AML-193 (cell line): ENCODE data around the gene ZFYVE28.
A peak's percentile ranks its signal among the peaks of the same experiment; 100 is the strongest.
"Not testable (repeated sequence)": the region's sequence is repeated elsewhere in the genome, so short reads cannot be mapped to it uniquely, and the experiment has no call there.

ENCODE experiments used
- DNase-seq, 2 experiments: peaks; one replicate each; lab custom pipeline; 2025; lab: John Stamatoyannopoulos, UW

The ZFYVE28 gene

GRCh38 chr4:2246384-2247127 is 171.9 kb downstream of the ZFYVE28 start:
- DNase-seq = no peak

DNA sequence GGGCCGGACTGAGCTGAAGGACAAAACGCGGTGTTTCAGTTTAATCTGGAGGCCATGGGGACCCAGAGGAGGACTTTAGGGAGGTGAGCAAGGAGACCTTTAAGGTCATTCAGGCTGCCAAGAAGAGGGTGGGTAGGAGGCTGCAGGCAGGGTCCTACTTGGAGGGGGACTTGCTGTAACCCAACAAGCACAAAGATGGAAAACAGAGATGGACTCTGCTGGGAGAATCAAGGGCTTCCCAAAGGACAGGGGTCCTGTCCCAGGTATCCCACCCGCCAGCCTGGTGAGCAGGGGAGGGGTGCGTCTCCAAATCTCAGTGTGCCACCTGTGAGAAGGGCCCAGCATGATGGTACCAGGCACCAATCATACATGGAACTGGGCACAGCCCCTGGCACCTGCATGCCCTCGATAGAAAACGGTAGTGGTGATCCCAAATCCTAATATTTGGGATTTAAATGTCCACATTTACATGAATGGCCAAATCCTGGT is 172.6 kb downstream of the ZFYVE28 start:
- no peak for DNase-seq

DNA sequence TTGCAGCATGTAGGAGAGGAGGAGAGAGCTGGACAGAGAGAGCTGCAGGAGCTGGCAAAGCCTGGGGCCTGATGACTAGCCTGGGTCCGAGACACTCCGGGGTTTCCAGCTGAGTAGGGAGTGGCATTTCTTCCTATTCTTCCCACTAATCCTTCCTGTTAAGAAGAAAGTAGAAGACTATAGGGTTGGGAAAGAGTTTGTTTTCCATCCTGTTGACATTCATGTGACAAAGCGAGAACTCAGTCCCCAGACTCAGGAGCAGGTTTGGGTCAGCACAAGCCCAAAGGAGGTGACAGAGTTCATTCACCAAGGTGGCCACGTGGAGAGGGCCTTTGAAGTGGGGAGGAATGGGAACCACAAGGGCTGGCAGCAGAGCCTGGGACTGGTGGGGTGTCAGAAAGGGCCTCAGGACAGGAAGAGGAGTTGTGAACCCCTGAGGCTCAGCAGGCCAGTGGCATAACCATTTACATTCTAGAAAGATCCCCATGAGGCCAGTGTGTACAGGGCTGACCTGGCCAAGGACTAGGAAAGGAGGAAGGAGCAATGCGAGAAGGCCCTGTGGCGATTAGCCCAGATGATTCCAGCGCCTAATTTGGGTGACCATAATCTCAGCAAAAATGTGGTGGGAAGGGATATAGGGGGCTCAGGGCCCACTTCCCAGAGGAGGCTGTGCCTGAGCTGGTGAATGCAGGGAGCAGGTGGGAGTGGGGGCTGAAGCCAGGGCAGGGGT is 173.2 kb downstream of the ZFYVE28 start:
- DNase-seq = no peak

DNA sequence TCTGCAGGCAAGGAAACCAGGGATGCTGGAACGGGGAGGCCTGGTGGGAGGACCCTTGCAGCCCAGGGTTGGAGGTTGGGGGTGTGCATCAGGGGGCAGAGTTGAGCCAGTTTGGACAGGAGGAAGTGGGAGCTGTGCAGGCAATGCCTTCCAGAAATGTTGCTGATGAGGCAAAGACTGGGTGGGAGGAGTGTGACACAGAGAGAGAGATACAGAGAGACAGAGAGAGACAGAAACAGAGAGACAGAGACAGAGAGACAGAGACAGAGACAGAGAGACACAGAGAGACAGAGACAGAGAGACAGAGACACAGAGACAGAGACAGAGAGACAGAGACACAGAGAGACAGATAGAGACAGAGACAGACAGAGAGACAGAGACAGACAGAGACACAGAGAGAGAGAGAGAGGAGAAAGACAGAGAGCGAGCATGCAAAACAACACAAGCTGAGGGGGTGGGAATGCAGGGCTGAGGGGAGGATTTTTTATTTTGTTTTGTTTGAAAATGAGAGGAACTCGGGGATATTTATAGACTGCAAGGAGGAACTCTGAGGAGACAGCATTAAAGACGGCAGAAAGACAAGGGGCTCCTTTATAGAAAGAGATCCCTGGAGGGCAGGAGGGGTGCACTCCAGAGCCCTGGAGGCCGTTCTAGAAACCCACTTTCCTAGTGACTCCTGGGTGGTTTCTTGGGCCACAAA is 174.6 kb downstream of the ZFYVE28 start:
- DNase-seq = peak; percentile 42 to 64

DNA sequence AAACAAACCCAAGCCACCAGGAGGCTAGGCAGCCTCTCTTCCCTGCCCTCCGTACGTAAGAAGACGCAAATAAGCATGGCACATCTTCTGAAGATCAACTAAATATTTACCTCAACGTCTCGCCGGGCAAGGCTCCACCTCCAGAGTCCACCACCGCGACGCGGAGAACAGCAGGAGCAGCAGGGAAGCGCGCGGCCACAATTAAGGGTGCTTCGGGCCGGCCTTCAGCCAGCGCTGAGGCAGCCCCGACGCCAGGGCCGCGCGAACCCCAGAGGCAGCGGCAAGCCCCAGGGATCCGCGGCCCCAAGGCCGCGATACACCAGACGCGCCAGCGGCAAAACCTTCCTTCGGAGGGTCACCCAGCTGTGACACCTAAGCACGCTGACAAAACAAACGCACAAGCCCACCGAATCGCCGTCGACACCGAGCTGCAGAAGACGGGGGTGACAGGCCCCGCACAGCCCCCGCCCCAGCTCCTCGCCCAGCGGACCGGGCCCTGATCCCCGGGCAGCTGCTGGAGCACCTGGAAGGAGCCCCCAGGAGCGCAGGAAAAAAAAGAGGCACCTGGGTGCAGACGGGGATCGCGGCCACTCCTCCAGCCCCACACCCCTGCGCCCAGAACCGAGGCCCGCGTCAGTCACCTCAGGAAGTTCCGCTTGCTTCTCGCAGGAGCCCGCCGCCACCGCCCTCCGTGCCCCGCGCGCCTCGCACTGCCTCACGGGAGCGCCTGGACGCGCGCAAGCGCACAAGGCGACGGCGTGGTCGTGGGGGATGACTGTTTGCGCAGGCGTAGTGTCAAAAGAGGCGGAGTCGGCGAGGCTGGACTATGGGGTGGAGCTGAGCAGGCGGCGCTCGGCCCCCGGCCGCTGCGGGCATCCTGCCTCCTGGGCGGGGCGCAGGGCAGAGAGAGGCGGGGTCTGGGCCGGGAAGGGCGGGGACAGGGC is 176.8 kb downstream of the ZFYVE28 start, which contains the start of the genes HAUS3 and POLN:
HAUS3 (minus strand) TSS at position 712 of the 944 bp plus-strand sequence. CDS start 1,175 bp downstream, outside the sequence.
POLN (minus strand) TSS at position 712 of the 944 bp plus-strand sequence. CDS start 12,890 bp downstream, outside the sequence.
- DNase-seq = peak; percentile 93 to 95

- peak in 1 of 2 experiments; percentile 6 for DNase-seq
Observed at GRCh38 chr4:2241003-2241402, 177.4 kb downstream of the ZFYVE28 start.

- DNase-seq = no peak
Observed at GRCh38 chr4:2236944-2237666, 181.3 kb downstream of the ZFYVE28 start.

DNA sequence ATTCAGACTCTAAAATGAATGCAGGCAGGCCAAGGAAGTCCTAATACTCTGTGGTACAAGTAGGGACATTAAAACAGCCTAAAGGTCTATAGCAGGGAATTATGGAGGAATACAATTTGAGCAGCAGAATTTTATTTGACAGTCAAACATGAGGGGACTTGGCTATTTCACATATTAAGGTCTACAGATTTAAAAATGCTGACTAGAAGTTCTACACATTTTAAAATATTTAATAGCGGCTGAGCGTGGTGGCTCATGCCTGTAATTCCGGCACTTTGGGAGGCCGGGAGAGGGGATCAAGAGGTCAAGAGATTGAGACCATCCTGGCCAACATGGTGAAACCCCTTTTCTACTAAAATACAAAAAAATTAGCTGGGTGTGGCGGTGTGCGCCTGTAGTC is 187.4 kb downstream of the ZFYVE28 start:
- DNase-seq = no peak

GRCh38 chr4:2226261-2226660 is 192.2 kb downstream of the ZFYVE28 start:
- no peak for DNase-seq

GRCh38 chr4:2222838-2223237 is 195.6 kb downstream of the ZFYVE28 start:
- no peak for DNase-seq

GRCh38 chr4:2221378-2221777 is 197.1 kb downstream of the ZFYVE28 start:
- DNase-seq = not testable (repeated sequence)

DNA sequence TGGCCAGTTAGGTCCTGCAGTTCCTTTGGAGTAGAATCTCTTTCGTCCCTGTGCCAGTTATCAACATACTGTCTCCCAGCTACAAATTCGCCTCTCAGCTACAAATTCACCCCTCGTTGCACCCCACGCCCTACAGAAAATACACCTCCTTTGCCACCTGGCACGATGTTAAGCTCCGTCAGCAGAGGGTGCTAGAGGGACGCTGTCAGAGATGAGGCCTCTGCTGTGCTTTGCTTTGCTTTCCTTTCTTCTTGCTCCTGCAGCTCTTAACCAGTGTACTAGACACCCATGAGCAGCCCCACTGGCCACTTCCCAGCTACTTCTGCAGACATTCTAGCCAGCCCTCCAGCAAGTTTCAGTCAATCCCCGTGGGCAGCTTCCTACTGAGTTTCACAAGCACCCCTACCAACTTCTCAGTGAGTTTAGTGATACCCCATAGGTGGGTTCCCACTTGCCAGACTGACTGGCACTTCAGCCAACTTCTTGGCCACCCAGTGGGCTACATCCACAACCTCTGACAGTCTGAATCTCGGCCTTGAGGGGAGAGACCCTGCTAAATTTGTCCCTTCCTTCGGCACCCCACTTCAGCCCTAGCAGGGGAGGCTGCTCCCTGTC is 198.3 kb downstream of the ZFYVE28 start:
- peak; percentile 66 to 75 for DNase-seq
